Stomach (tissue), 9 donors: Measurements from ENCODE around the gene ABHD15. TPM values are rescaled to one million over a fixed set of nuclear protein-coding genes. Genes with fewer than 3 reads are reported as not detected.

Source experiments
- DNase-seq, 2 donors: peaks; one replicate each; pipeline versions ENCODE4 v3.0.0 to v3.0.0-alpha.2; 2013 to 2019
- H3K27ac ChIP-seq, 5 donors: fragments of 200-600 bp in 4 of 5; sonication (generic) in 4 of 5; one replicate each; pipeline ENCODE4 v1.5.1; 2013 to 2019; ENCODE audit warnings: mild to moderate bottlenecking in 1 of 5, moderate library complexity in 1 of 5
- H3K27me3 ChIP-seq, 3 donors: fragments of 200-600 bp; sonication (generic); one replicate each; pipeline ENCODE4 v1.5.1; 2017 to 2019; ENCODE audit warnings: mixed run types in 1 of 3
- H3K36me3 ChIP-seq, 4 donors: fragments of 200-600 bp; sonication (generic); 1 replicate in 3 of 4; 2 replicates in 1 of 4; pipeline ENCODE4 v1.5.1; 2016 to 2019
- H3K4me1 ChIP-seq, 4 donors: fragments of 200-600 bp; sonication (generic); one replicate each; pipeline ENCODE4 v1.5.1; 2016 to 2019
- H3K4me3 ChIP-seq, 4 donors: fragments of 200-600 bp; sonication (generic) in 3 of 4; one replicate each; pipeline ENCODE4 v1.5.1; 2016 to 2019; ENCODE audit warnings: mild to moderate bottlenecking in 1 of 4
- H3K9me3 ChIP-seq, 4 donors: fragments of 200-600 bp; sonication (generic); one replicate each; pipeline ENCODE4 v1.5.1; 2016 to 2019
- CTCF ChIP-seq, 7 experiments: fragments of 450-650 bp in 4 of 7; fragments of 200-600 bp in 3 of 7; sonication (generic) in 3 of 7; IDR thresholded peaks; one replicate each; pipeline ENCODE4 v1.5.1; 2016 to 2019; ENCODE audit warnings: antibody characterized with exemption in 7 of 7, control low read depth in 2 of 7, mild to moderate bottlenecking in 1 of 7
- EP300 ChIP-seq: sonication (generic); formaldehyde crosslinking; IDR thresholded peaks from one replicate; pipeline ENCODE4 v1.6.1; 2017; ENCODE audit warnings: antibody characterized with exemption
- POLR2A ChIP-seq, 4 donors: fragments of 450-650 bp; IDR thresholded peaks; one replicate each; pipeline ENCODE4 v1.6.1; 2016; ENCODE audit warnings: antibody characterized with exemption in 4 of 4, control low read depth in 2 of 4, mild to moderate bottlenecking in 1 of 4, moderate library complexity in 1 of 4
- POLR2AphosphoS5 ChIP-seq, 3 donors: sonication (generic); formaldehyde crosslinking; IDR thresholded peaks; one replicate each; pipeline ENCODE4 v1.6.1; 2016; ENCODE audit warnings: antibody characterized with exemption in 3 of 3
- WGBS, 5 donors: extraction: QIAGEN DNeasy Blood & Tissue Kit in 3 of 5; methylation state at CpG; one replicate each; pipeline versions ENCODE4 v1.1.5 to v1.1.7; 2013 to 2018; 5-methylcytosine and 5-hydroxymethylcytosine counted together
- intact Hi-C: fragments of 100-400 bp; cut with DNase I; formaldehyde crosslinking; loops from one replicate; pipeline ENCODE4 v1.15.1; 2023; ENCODE audit warnings: low total_unique reads
- polyA plus RNA-seq, 3 donors: library from polyadenylated mRNA; stranded (reverse); fragments of 200-250 nt; gene quantifications; one replicate each; pipeline ENCODE4 v1.2.3, GENCODE V29; 2013
- total RNA-seq, 5 donors: library from RNA; depleted of rRNA; stranded (reverse); fragments of >200 nt; gene quantifications; one replicate each; pipeline versions ENCODE4 v1.1.0 to v1.2.3, GENCODE V29; 2014 to 2016
- donor health status: healthy with polysubstance abuse.
- donor health status: Bipolar disorder and iron deficiency.
- donor health status: healthy.

Gene ABHD15
- total and polyA plus RNA-seq, 8 donors, result 0.58 to 17.4 (median 6.9) TPM

GRCh38 chr17:29612094-29612403 lies 45.2 kb upstream of the ABHD15 start:
- DNase-seq, result no peak
- H3K27me3 ChIP-seq, result peaks cover 0 to 41% (median 14%) of the 10 kb centered on the region in 3 donors
- TF ChIP-seq POLR2AphosphoS5 (IDR thresholded peaks at IDR 0.05) (no peak), POLR2A (IDR thresholded peaks at IDR 0.05) (no peak), EP300 (no peak), CTCF (IDR thresholded peaks at IDR 0.05) (no peak)
- no peak overlapping the region for H3K27ac ChIP-seq
- H3K9me3 ChIP-seq, result no peaks in the 10 kb centered on the region
- WGBS, 5 donors, result 91 to 96% (median 93%) methylated on average over 9 to 12 of the region's 12 CpGs
- peaks cover 0 to 7% (median 3%) of the 10 kb centered on the region in 4 donors for H3K36me3 ChIP-seq
- intact Hi-C loops, result no loop called here
- H3K4me1 ChIP-seq, result peaks cover 39 to 45% (median 43%) of the 10 kb centered on the region in 4 donors
- H3K4me3 ChIP-seq, result no peak overlapping the region

GRCh38 chr17:29611351-29612093 lies 44.7 kb upstream of the ABHD15 start:
- TF ChIP-seq EP300 (no peak), POLR2AphosphoS5 (IDR thresholded peaks at IDR 0.05) (no peak), POLR2A (IDR thresholded peaks at IDR 0.05) (no peak), CTCF (IDR thresholded peaks at IDR 0.05) (no peak)
- H3K27me3 ChIP-seq, result peaks cover 0 to 36% (median 9%) of the 10 kb centered on the region in 3 donors
- intact Hi-C loops, result no loop called here

GRCh38 chr17:29610395-29610794 lies 43.6 kb upstream of the ABHD15 start:
- Histone ChIP-seq H3K27ac (no peak overlapping the region), H3K27me3 (peaks cover 0 to 26% (median 0%) of the 10 kb centered on the region in 3 donors), H3K36me3 (peaks cover 0 to 7% (median 3%) of the 10 kb centered on the region in 4 donors), H3K4me3 (no peak overlapping the region), H3K9me3 (no peaks in the 10 kb centered on the region), H3K4me1 (peaks cover 24 to 29% (median 27%) of the 10 kb centered on the region in 4 donors)
- WGBS, 5 donors, result 85 to 93% (median 88%) methylated on average over 3 of the region's 3 CpGs
- intact Hi-C loops, result no loop called here
- no peak for TF ChIP-seq CTCF (IDR thresholded peaks at IDR 0.05)
- no peak for TF ChIP-seq POLR2AphosphoS5 (IDR thresholded peaks at IDR 0.05)
- TF ChIP-seq POLR2A (IDR thresholded peaks at IDR 0.05), result no peak
- no peak for TF ChIP-seq EP300
- DNase-seq, result no peak

More at GRCh38 chr17:29611351-29612093, 44.7 kb upstream of the ABHD15 start:
- peaks cover 0 to 7% (median 3%) of the 10 kb centered on the region in 4 donors for H3K36me3 ChIP-seq
- peaks cover 34 to 40% (median 38%) of the 10 kb centered on the region in 4 donors for H3K4me1 ChIP-seq
- H3K4me3 ChIP-seq, result no peak overlapping the region
- no peak overlapping the region for H3K27ac ChIP-seq
- H3K9me3 ChIP-seq, result no peaks in the 10 kb centered on the region
- WGBS, 5 donors, result 94 to 100% (median 98%) methylated on average over 3 to 11 of the region's 11 CpGs
- no peak for DNase-seq

- no peak for TF ChIP-seq EP300
- no peak for TF ChIP-seq POLR2AphosphoS5 (IDR thresholded peaks at IDR 0.05)
- TF ChIP-seq CTCF (IDR thresholded peaks at IDR 0.05), result no peak
- TF ChIP-seq POLR2A (IDR thresholded peaks at IDR 0.05), result no peak
- H3K9me3 ChIP-seq, result no peaks in the 10 kb centered on the region
- H3K36me3 ChIP-seq, result peaks cover 0 to 7% (median 3%) of the 10 kb centered on the region in 4 donors
- peak in 1 of 2 donors; percentile 2 for DNase-seq
- H3K4me3 ChIP-seq, result no peak overlapping the region
- intact Hi-C loops, result no loop called here
- H3K27ac ChIP-seq, result no peak overlapping the region
- H3K27me3 ChIP-seq, result peaks cover 0 to 13% (median 0%) of the 10 kb centered on the region in 3 donors
- H3K4me1 ChIP-seq, result peaks cover 10 to 15% (median 13%) of the 10 kb centered on the region in 4 donors
- 84 to 90% (median 88%) methylated on average over 7 to 15 of the region's 15 CpGs for WGBS, 5 donors
Observed at GRCh38 chr17:29608986-29609385, 42.1 kb upstream of the ABHD15 start.
